Lower leg skin (tissue), 3 donors: ENCODE data around the gene SLC6A17.

Source experiments
- POLR2A ChIP-seq, 2 donors: fragments of 450-650 bp; IDR thresholded peaks; one replicate each; pipeline ENCODE4 v1.6.1; 2016 to 2017; ENCODE audit warnings: antibody characterized with exemption in 2 of 2, mild to moderate bottlenecking in 1 of 2, moderate library complexity in 1 of 2
- TF ChIP-seq, protein P1 (sequence below), 3 donors: fragments of 450-650 bp; IDR thresholded peaks; one replicate each; pipeline ENCODE4 v1.5.1; 2016; ENCODE audit warnings: antibody characterized with exemption in 3 of 3, mild to moderate bottlenecking in 3 of 3, moderate library complexity in 2 of 3

DNA sequence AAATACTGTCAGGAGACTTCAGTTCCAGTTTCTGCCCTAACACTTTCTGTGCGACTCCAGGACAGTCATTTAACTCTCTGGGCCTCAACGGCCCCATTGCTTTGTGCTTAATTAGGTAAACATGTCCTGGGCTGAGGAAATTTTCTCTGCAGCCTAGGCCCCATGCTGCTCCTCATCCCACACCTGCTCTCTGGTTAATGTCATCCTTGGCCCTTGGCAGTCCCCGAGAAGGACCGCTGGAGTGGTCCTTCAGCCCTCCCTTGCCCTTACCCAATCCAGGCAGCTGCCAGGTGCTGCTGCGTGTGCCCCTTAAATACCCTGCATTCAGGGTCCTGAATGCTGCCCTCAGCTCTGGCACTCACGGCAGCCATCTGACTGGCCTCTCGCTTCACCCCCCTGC is 19.3 kb upstream of the SLC6A17 start:
- TF ChIP-seq, protein P1, sequence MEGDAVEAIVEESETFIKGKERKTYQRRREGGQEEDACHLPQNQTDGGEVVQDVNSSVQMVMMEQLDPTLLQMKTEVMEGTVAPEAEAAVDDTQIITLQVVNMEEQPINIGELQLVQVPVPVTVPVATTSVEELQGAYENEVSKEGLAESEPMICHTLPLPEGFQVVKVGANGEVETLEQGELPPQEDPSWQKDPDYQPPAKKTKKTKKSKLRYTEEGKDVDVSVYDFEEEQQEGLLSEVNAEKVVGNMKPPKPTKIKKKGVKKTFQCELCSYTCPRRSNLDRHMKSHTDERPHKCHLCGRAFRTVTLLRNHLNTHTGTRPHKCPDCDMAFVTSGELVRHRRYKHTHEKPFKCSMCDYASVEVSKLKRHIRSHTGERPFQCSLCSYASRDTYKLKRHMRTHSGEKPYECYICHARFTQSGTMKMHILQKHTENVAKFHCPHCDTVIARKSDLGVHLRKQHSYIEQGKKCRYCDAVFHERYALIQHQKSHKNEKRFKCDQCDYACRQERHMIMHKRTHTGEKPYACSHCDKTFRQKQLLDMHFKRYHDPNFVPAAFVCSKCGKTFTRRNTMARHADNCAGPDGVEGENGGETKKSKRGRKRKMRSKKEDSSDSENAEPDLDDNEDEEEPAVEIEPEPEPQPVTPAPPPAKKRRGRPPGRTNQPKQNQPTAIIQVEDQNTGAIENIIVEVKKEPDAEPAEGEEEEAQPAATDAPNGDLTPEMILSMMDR (IDR thresholded peaks at IDR 0.05): no peak
- no peak for TF ChIP-seq POLR2A (IDR thresholded peaks at IDR 0.05)
